ENCODE results near the gene ARMH1. TPM values are rescaled to one million over a fixed set of nuclear protein-coding genes. Genes with fewer than 3 reads are reported as not detected.
"Not testable (repeated sequence)": the region's sequence is repeated elsewhere in the genome, so short reads cannot be mapped to it uniquely, and the experiment has no call there.

The ARMH1 gene
- polyA plus RNA-seq, 1 donor = 7.3 TPM

DNA sequence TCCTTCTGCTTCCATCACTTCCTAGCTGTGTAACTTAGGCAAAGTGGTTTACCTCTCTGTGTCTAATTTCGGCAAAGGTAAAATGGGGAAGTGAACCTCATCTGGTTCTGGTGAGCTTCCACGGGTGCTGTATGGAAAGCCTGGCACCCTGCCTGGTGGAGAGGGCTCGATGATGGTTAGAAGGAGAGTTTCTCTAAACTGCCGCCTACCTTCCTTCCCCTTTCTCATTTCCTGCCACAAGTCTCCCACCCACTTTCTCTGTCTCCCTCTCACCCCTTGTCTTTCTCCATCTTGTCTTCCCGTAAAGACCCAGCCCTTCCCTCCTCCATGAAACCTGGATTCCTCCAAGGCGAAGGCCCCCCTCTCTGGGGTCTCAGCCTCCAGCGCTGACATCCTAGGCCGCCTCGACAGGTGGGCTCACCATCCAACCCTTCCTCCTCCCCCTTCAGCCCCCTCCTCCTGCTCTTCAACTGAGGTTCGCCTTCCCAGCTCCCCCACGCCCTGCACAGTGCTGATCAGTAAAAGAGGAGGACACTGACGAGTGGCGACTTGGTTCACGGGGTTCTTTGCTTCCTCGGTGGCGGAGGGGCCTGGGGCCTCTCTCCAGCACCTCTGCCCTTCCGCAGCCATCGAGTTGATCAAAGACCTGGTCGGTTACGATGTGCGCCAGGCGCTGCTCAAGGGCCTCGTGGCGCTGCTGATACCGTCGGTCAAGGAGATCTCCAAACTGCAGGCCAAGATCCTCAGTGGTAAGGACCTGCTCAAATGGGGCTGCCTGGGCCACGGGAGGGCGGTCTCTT, 49.2 kb downstream of the ARMH1 start:
- no peak for DNase-seq

DNA sequence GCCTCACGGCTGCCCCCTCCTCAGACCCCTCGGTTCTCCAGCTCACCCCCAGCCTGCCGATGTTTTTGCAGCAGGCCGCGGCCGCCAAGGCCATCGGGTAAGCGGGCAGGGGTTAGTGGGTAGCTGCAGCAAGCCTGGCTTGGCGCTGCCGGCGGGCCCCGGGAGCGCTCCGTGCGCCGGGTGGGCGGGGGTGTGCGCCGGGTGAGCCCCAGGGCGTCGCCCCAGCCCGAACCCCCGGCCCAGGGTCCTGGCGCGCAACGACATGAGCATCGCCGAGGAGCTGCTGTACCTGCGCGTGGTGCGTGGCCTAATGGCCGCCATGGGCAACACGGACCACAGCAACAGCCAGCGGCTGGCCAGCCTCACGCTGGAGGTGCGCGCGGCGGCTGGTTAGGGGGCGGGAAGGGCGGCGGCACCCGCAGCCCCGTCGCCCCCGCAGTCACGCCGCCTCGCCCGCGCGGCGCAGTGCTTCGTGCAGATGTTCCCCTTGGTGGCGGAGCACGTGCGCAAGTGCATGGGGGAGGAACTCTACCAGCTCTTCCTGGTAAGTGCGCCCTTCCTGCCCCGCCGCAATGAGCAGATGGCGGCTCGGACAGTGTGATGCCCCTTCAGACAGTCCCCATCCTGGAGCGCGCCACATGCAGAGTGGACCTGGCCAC, 49.9 kb downstream of the ARMH1 start:
- DNase-seq = no peak

DNA sequence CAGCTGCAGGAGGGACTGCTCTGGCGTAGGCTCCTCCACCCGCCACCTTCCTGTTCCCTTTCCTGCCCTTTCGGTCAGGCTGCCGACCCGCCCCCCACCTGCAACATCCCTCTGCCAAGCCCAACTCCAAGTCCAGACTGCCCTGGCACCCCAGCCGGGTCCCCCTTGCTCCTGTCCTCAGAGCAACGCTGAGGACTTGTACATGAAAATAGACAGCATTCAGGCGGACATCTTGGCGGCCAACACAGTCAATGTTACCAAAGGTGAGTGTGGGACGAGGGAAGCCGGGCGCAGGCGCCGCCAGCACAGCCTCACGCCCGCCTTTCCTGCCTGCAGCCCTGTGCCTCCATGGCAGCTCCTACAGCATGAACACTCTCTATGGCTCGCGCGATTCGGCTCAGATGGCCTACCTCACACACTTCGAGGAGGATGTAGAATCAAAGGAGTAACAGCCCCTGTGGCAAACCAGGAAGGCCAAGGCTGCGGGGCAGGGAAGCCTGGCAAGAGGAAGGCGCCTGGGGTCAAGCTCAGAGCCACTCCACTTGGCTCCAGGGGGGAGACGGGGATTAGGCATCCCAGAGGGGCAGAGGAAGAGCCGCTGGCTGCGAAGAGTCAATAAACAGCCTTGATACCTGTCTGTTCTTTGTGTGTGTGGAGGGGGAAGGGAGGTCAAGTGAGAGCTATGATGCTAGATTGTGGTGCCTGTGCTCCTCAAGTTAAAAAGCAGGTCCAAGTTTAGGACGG, 50.6 kb downstream of the ARMH1 start:
- DNase-seq = no peak

- peak; percentile 97 for DNase-seq
Measured at GRCh38 chr1:44730741-44731512, 56.4 kb downstream of the ARMH1 start, which contains the start of gene RNU5D-1. Gene RNU5D-1 (minus strand): TSS chr1:44731170.

- DNase-seq = no peak
Measured at GRCh38 chr1:44733365-44733764, 58.9 kb downstream of the ARMH1 start.

- no peak for DNase-seq
Measured at GRCh38 chr1:44733784-44734183, 59.3 kb downstream of the ARMH1 start.

GRCh38 chr1:44735992-44736391, 61.5 kb downstream of the ARMH1 start:
- no peak for DNase-seq

GRCh38 chr1:44738953-44739306, 64.4 kb downstream of the ARMH1 start:
- not testable (repeated sequence) for DNase-seq

- peak; percentile 97 for DNase-seq
Measured at GRCh38 chr1:44739307-44740178, 65.0 kb downstream of the ARMH1 start, which contains the start of gene KIF2C. Gene KIF2C (plus strand): TSS chr1:44739837. CDS start chr1:44739933, 96 bp downstream.

DNA sequence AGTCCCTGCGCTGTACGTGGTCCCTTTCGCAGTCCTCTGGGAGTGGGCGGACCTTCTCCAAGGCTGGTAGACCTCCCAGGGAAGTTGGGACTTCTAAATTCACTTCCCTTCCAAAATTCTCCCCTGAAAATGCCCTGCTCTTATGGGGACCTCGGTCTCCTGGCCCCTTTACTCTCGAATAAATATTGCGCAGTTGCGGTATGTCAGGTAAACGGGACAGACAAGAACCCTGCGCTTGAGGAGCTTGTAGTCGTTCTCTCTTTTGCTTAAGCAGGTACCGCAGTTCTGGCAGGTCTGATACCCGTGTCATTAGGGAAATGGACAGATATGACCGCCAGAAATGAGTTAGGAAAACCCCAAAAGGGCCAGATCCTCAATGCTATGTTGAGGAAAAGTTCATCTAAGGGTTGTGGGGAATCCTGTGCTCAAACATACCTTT, 65.7 kb downstream of the ARMH1 start:
- no peak for DNase-seq

GRCh38 chr1:44743211-44743610, 68.7 kb downstream of the ARMH1 start:
- DNase-seq = no peak

- DNase-seq = no peak
Measured at GRCh38 chr1:44747878-44748277, 73.4 kb downstream of the ARMH1 start.

DNA sequence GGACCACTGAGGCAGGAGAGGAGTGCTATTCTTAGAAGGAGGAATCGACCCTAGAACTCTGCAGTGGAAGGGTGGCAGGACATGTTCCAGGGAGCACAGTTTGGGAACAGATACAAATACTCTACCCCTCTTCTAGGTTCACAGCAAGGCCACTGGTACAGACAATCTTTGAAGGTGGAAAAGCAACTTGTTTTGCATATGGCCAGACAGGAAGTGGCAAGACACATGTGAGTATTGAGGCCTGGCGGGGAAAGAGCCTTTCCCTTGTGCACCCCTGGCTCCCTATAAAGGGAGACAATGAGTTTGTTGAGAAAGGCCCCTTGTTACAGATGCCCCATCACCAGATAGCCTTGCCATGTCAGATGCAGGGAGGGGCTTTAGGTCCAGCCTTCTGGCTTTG, 82.9 kb downstream of the ARMH1 start:
- no peak for DNase-seq

GRCh38 chr1:44759077-44759476, 84.6 kb downstream of the ARMH1 start:
- DNase-seq = no peak

DNA sequence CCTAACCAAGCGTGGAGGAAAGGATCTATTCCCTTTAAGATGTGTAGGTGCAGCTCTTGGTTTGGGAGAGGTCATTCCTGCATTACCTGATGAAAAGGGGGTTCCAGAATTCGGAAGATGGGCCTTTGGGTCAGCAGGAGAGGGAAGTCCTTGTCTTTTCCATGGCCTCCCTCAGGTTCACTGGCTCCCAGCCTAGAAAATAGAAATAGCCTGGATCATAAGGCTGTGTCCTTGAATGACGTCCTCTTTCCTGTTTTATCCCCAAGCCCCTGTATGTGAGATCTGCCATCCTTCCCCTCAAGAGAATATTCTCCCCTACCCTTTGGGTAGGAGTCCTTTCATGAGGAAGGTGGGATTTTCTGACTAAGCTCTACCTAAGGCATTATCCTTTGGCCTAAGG, 86.4 kb downstream of the ARMH1 start:
- no peak for DNase-seq

DNA sequence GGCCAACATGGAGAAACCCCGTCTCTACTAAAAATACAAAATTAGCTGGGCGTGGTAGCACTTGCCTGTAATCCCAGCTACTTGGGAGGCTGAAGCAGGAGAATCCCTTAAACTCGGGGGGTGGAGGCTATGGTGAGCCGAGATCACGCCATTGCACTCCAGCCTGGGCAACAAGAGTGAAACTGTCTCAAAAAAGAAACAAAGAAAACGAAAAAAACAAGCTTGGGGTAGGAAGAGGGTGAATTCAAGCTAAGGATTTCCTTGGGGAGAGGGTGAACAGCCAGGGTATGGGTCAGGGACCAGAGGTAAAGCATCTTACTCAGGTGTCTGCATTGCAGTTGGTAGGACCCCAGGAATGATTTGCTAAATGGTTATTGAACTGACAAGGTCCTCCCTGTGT, 91.9 kb downstream of the ARMH1 start:
- not testable (repeated sequence) for DNase-seq

Other genes with a start within 250 kb of the ARMH1 start
- gene TMEM53, start 233 bp upstream of the ARMH1 start, polyA plus RNA-seq (ENCODE audit: insufficient read length) = 11.7 TPM
- 1.9 TPM for gene RNU5D-1, start 56.5 kb downstream of the ARMH1 start, polyA plus RNA-seq (ENCODE audit: insufficient read length)
- gene KIF2C, start 65.1 kb downstream of the ARMH1 start, polyA plus RNA-seq (ENCODE audit: insufficient read length) = 38.8 TPM
- gene RPS8, start 100.8 kb downstream of the ARMH1 start, polyA plus RNA-seq (ENCODE audit: insufficient read length) = 1,947 TPM
- 0.96 TPM for gene BEST4, start 113.5 kb downstream of the ARMH1 start, polyA plus RNA-seq (ENCODE audit: insufficient read length)
- gene PLK3, start 125.7 kb downstream of the ARMH1 start, polyA plus RNA-seq (ENCODE audit: insufficient read length) = 5.9 TPM
- not detected for gene DYNLT4, start 132.6 kb downstream of the ARMH1 start, polyA plus RNA-seq (ENCODE audit: insufficient read length)
- 20.9 TPM for gene BTBD19, start 133.8 kb downstream of the ARMH1 start, polyA plus RNA-seq (ENCODE audit: insufficient read length)
- 5.4 TPM for gene PTCH2, start 168.5 kb downstream of the ARMH1 start, polyA plus RNA-seq (ENCODE audit: insufficient read length)